Cortex of kidney (tissue), 1 donor: ENCODE measurements around the gene DHRS13.
"Not testable (repeated sequence)": the region's sequence is repeated elsewhere in the genome, so short reads cannot be mapped to it uniquely, and the experiment has no call there.

Experiments used
- DNase-seq: peaks from one replicate; lab custom pipeline; 2025; lab: John Stamatoyannopoulos, UW

The DHRS13 gene

DNA sequence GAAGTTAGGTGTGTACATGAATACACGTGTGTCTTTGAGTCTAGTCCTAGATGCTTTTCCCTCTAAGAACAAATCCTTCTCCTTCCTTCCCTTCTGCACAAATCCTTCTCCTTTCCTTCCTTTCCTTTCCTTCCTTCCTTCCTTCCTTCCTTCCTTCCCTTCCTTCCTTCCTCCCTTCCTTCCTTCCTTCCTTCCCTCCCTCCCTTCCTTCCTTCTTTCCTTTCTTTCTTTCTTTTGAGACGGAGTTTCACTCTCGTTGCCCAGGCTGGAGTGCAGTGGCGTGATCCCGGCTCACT lies 615 bp upstream of the DHRS13 start:
- not testable (repeated sequence) for DNase-seq

DNA sequence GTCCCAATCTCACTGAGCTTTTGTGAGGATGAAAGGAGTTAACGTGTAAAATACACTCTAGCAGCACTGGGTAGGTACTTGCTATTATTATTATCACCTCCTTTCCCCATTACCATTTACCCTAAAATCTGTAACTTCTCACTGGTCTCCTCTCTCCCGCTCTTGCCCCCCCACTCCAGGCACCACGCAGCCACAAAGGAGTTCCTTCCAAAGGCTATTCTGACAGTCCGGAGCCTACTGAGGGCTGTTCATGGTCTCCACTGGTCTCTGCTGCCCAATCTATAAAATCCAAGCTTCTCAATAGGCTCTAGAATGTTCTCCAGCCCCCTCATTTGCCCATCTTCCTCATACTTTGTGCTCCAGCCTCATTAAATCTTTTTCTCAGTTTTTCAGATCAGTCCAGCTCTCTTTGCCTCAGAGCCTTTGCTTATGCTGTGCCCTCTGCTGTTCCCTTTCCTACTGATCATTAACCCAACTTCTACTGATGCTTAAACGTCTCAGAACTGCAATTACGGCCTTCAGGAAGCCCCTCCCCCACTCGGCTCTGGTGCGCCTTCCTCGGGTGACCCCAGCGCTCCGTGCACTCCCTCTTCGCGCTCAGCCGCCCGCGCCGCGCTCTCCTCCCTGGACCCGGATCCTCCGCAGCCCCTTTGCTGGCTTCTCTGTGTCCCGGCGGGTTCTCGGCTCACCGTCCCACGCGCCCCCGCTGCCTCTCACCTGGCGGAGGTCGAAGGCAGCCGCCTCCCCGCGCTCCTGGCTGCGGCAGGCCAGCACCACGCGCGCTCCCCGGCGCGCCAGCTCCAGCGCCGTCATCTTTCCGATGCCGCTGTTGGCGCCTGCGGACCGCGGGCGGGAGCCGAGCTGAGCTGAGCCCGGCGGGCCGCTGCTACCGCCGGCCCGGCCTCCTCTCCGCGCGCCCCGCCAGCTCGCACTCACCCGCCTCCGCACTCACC lies 737 bp downstream of the DHRS13 start:
- no peak for DNase-seq

GRCh38 chr17:28900986-28901726 lies 1.7 kb downstream of the DHRS13 start:
- no peak for DNase-seq

GRCh38 chr17:28899212-28899815 lies 3.6 kb downstream of the DHRS13 start:
- no peak for DNase-seq

DNA sequence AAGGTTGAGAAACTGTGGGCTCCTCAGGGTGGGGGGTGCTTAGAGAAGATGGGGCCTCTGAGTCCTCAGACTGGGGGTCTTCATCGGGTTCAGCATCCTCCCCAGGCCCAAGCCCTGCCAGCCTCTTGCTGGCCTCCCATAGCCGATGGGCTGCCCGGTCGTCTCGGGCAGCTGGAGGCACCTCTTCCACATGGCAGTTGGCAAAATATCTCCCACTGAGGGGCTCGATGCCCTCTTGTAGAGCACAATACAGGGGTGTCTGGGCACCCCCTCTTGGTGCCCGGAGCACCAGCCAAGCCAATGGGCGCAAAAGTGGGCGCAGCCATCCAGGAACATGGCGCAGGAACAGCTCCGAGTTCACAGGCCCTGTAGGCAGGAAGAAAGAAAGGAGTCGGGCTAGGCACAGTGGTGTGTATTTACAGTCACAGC lies 4.3 kb downstream of the DHRS13 start:
- no peak for DNase-seq

DNA sequence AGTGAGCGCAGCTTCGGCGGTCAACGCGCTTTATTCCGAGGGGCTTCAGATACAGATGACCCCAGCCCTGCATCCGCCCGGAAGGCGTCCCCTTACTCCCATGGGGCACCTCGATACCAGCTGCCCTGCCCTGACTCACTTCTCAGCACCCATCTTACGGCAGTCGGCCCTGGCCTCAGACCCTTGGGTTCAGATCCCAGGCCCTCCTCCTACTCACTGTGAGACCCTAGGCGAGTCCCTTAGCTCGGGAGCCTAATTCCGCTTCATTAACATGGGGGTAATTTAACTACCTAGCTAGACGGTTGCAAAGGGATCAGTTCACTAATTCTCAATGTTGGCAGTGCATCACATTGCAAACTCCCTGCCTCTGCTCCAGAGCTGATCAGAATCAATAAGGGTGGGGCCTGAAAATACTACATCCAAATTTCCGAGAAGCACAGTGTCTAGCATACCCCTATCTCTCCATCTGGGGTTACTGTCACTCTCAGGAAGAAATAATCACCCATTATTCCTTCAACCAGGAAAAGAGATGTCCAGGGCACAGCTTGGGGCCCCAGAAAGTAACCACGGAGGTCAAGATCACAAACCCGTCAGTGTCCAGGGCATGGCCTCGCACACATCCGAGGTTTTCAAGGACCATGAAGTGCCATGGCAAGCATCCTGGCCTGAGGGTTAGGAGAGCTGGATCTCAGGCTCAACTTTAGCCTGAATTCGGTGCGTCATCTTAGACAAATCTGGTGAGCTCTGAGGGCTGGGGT lies 4.9 kb downstream of the DHRS13 start:
- DNase-seq = no peak

DNA sequence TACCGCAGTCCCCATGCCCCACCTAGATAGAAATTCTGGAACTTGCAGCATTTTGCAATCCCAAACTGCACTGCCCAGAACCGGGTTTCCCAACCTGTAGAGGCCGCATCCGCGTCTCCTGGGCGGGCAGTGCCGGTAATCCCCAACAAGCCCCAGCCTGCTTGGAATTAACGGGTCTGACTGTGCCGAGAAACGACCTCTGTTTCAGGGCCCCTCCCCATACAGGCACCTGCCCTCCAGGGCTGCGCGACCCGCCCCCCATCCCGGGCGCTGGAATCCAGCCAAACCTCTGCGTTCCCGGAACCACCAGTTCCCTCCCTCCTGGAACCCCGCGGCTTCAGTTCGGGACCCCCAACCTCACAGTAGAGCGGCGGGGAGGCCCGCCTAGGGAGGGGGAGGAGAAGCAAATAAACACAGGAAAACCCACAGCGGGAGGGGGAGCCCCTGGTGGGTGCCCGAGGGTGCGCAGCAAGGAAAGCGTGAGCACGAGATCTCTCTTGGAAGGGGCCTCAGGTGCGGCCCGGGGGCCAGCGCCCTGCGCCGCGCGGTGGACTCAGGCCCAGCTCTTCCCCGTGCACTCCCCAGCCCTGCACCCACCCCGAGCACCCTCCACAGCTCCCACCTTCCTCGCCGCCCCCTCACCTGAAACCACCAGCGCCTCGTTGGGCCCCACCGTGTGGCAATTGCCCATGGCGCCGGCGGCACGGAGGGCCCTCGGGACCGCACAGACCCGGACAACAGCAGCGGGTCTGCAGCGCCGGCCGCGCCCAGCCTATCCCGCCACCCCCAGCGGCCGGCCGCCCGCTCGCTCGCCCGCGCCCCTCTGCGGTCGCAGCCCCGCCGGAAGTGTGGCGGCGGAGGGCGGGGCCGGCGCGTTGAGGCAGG lies 5.8 kb downstream of the DHRS13 start, which contains the start of gene FLOT2:
TSS of gene FLOT2 (minus strand) at position 850 of the 885 bp plus-strand sequence. CDS start at position 691, 159 bp downstream.
- no peak for DNase-seq

- DNase-seq = no peak
These were observed 6.4 kb downstream of the DHRS13 start for GRCh38 chr17:28896491-28896883.

GRCh38 chr17:28895794-28896447 lies 7.0 kb downstream of the DHRS13 start:
- DNase-seq = no peak

DNA sequence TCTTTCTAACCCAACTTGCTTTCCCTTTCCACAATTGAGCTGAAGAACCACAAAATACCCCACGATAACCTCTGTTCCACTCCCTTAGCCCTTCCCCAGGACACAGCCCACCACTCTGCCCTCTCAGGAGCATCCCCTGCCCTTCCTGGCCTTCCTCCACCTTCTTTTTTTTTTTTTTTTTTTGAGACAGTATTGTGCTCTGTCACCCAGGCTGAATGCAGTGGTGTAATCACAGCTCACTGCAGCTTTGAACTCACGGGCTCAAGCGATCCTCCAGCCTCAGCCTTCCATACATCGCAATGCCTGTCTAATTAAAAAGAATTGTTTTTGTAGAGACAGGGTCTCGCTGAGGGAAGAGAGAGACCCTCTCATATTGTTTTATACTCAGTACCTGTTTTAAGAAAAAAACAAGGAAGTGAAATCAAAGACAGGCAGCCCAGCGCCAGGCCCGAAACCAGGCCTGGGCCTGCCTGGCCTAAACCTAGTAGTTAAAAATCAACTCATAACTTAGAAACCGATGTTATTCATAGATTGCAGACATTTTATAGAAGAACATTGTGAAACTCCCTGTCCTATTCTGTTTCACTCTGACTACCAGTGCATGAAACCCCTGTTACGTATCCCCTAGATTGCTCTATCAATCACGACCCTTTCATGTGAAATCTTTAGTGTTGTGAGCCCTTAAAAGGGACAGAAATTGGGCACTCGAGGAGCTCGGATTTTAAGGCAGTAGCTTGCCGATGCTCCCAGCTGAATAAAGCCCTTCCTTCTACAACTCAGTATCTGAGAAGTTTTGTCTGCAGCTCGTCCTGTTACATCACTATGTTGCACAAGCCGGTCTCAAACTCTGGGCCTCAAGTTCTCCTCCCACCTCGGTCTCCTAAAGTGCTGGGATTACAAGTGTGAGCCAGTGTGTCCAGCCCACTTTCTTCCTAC lies 9.4 kb downstream of the DHRS13 start:
- DNase-seq = not testable (repeated sequence)

DNA sequence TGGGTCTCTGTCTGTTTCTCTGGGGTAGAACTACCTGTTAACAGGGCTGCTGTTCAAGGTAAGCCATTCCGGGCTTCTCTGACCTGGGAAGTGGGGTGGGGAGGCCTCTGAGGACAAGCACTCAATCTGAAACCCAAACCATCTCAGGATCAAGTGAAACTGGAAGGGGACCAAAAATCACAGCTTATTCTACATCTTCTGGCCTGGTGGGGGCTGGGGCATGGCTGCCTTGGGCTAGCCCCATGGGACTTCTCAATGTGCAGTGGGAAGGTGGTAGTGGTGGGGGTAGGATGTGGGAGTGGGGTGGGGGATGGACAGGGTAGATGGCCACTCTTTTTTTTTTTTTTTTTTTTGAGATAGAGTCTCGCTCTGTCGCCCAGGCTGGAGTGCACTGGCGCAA lies 10.9 kb downstream of the DHRS13 start:
- DNase-seq = no peak

DNA sequence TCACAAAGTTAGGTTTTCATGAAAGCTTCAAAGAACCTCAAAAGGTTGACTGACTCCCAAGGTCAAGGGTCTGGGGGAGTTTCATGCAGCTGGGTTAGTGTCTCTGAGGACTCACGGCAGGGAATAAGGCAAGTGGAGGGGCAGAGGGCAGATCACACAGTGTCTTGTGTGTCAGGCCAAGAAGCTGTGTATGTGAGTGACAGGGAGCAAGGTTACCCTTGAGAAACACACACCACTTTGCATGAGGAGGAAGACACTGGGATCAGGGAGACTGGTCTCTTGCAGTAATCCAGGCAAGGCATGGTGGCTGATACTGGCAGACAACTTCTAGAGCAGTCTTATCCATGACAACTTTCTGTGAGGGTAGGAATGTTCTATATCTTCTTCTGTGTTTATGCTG lies 11.7 kb downstream of the DHRS13 start:
- no peak for DNase-seq

GRCh38 chr17:28889996-28890395 lies 12.9 kb downstream of the DHRS13 start:
- no peak for DNase-seq

GRCh38 chr17:28888832-28889231 lies 14.0 kb downstream of the DHRS13 start:
- no peak for DNase-seq

DNA sequence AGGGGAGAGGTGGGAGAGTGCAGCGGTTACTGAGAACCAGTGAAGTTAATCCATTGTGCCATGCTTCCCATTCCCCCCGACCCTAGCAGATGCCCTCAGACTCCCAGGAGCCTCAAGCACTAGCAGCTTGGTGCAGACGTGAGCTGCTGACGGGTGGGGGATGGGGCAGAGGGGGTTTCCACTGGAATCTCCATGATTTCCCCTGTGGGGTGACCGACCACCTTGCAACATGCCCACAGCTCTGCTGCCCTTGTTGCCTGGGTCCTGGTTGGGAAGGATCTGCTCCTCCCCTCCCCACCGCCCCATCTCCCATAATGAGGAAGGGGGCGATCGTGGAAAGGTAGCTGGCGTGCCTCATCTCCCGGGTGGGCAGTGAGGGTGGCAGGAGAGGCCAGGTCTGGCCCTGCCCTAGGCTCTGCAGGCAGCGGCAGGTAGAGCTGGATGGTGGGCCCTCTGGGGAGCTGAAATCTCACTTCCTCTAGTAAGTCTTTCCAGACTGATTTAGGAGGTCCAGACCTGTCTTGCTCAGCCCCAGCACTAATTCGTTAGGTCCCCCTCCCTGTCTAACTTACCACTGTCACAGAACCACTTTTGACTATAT lies 14.9 kb downstream of the DHRS13 start:
- DNase-seq = no peak

- no peak for DNase-seq
These were observed 16.9 kb downstream of the DHRS13 start for GRCh38 chr17:28885951-28886350.

DNA sequence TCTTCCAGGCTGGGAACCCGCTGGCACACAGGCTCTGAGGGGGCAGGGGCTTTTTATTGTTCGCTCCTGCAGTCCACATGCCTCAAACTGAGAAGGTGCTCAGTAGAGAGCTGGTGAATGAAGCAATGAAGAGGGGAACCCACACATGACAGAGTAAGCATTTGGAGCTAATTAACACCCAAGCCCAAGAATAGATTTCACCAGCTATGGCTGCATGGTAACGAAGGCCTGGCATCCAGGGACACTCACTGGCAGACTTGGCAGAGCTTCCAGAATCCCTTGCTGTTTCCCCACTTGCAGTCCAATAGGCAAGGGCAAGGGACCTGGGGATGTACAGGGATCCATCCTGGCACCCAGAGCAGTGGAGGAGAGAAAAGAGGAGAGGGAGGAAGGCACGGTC lies 17.5 kb downstream of the DHRS13 start:
- DNase-seq = no peak

DNA sequence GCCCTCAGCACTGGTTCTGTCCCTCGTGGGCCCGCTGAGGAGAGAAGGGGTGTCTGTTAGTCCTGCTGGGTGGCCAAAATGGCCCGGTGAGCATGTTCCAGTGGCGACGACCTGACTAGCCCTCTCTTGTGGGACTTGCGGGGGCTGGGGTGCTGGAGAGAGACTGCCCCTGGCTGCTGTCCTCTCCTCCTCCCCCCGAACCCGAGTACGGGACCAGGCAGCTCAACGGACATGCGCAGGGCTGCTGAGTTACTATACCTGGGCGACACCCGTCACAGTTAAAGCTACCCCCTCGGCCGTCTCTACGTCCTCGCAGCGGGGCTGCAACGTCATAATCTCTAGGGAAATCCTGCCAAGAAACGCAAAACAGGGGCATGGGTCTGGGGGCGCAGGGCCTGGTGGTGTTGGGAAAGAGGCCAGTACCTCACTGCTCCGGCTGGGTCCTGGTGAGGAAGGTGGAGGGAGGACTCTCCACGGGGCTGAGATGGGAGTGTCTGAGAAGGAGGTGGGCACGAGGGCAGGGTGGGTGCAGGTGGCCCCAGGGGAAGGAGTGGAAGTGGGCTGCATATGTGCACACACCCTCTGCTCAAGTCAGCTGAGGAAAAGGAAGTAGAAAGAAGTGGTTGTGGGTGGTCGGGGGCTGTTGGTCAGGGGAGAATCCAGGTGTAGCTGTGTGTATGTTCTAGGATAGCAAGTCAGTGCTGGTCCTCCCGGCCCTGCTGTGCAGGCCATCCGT lies 18.7 kb downstream of the DHRS13 start:
- no peak for DNase-seq
